GM19467 (cell line): Measurements from ENCODE around the gene TRIO.
"Not testable (repeated sequence)": the region's sequence is repeated elsewhere in the genome, so short reads cannot be mapped to it uniquely, and the experiment has no call there.

Experiments
- ATAC-seq: cut with Tn5 transposase; IDR thresholded peaks from one replicate; pipeline ENCODE4 v1.9.1; 2021; ENCODE audit warnings: mild to moderate bottlenecking, moderate library complexity; ENCODE audit not compliant: unreplicated experiment

Gene TRIO

GRCh38 chr5:14142827-14143545 lies at the start of gene TRIO:
TRIO (plus strand) TSS chr5:14143342; CDS start chr5:14143726, 384 bp downstream.
- ATAC-seq: peak; percentile 39

- ATAC-seq: not testable (repeated sequence)
Observed at GRCh38 chr5:14097380-14097779, 45.8 kb upstream of the TRIO start.

- no peak for ATAC-seq
Observed at GRCh38 chr5:14097998-14098471, 45.1 kb upstream of the TRIO start.

- no peak for ATAC-seq
Observed at GRCh38 chr5:14100281-14100680, 42.9 kb upstream of the TRIO start.

GRCh38 chr5:14101922-14102321 lies 41.2 kb upstream of the TRIO start:
- no peak for ATAC-seq

GRCh38 chr5:14102666-14103065 lies 40.5 kb upstream of the TRIO start:
- no peak for ATAC-seq

- no peak for ATAC-seq
Observed at GRCh38 chr5:14105718-14106410, 37.3 kb upstream of the TRIO start.

- ATAC-seq: no peak
Observed at GRCh38 chr5:14107536-14107935, 35.6 kb upstream of the TRIO start.

- ATAC-seq: peak; percentile 79
Observed at GRCh38 chr5:14108170-14108996, 34.8 kb upstream of the TRIO start.

- ATAC-seq: peak; percentile 82
Observed at GRCh38 chr5:14109041-14109747, 33.9 kb upstream of the TRIO start.

- no peak for ATAC-seq
Observed at GRCh38 chr5:14109771-14110170, 33.4 kb upstream of the TRIO start.

GRCh38 chr5:14110196-14110595 lies 32.9 kb upstream of the TRIO start:
- no peak for ATAC-seq

- ATAC-seq: no peak
Observed at GRCh38 chr5:14110680-14111079, 32.5 kb upstream of the TRIO start.

- ATAC-seq: no peak
Observed at GRCh38 chr5:14112998-14113652, 30.0 kb upstream of the TRIO start.

- ATAC-seq: no peak
Observed at GRCh38 chr5:14114615-14115251, 28.4 kb upstream of the TRIO start.

- no peak for ATAC-seq
Observed at GRCh38 chr5:14115323-14115895, 27.7 kb upstream of the TRIO start.

- ATAC-seq: no peak
Observed at GRCh38 chr5:14118551-14119320, 24.4 kb upstream of the TRIO start.

GRCh38 chr5:14120176-14120575 lies 23.0 kb upstream of the TRIO start:
- no peak for ATAC-seq

GRCh38 chr5:14121552-14121951 lies 21.6 kb upstream of the TRIO start:
- no peak for ATAC-seq
